ENCODE data around the gene CFAP210. TPM values are rescaled to one million over a fixed set of nuclear protein-coding genes. Genes with fewer than 3 reads are reported as not detected.

CFAP210 gene, protein sequence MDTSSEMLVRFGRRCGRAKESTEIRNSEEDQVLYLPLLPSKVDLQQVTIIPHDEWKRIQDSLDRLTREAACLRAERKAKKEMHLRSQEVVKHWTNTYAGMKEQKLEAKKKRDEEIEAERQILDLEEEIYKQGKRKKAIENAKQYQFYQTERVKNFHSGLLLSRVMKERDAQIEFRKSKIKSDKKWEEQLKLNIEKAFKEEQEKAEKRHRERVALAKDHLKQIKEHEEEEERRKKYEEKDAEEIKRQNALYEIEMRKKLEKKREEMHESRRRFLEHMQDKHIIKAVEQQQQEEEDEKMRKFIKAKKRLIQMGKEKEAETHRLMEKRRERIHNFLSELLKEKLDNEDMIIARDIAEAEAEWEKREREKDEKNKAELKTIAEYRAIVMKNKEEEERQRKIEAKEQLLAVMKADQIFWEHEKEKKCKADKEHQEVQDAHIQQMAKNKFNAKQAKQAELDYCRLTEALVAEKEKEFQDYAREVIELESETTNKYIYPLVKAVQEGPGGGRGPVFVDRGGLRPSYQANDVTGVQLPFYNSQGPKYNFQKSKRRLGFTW
- not detected in 2 replicates for total RNA-seq

DNA sequence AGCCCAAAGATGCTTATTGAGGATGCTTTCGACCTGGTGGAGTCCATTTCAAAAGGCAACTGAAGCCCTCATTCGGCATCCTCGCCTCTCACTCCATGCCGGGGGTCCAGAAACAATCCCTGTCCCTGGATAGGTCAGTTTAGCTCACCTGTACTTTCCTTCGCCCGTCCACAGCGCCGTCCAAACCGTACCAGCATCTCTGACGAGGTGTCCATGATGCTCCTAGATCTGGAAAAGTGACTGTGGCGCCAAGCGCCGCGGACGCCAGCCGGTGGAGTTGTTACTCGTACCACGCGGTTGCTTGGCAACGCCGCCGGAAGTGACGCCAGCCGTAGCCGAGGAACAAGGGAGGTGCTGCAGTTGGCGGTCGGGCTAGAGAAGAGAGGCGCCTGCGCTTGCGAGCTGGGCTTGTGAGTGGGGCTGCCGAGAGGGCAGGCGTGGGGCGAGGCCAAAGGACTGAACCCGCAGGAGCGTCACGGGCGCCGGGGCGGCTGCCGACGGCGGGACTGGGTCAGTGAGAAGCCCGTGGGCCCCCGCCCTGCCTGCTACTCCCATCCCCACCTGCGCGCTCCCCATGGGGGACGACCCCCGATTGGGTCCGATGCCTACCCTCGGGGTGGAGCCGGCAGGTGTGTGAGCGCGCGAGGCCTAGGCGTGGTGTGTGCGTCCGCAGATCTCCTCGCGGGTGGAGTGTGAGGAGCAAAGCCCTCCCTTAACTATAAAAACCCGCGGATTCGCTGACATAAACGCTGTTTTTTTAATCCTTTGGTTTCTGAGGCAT lies at the start of gene CFAP210, which contains the start of gene PHOSPHO2:
CFAP210 (minus strand) TSS at position 293 of the 781 bp plus-strand sequence; CDS start at position 215, 78 bp downstream.
PHOSPHO2 (plus strand) TSS at position 357 of the 781 bp plus-strand sequence. CDS start 6,503 bp downstream, outside the sequence.
- peak; percentile 87 for DNase-seq (ENCODE audit: low read depth, low spot score)

DNA sequence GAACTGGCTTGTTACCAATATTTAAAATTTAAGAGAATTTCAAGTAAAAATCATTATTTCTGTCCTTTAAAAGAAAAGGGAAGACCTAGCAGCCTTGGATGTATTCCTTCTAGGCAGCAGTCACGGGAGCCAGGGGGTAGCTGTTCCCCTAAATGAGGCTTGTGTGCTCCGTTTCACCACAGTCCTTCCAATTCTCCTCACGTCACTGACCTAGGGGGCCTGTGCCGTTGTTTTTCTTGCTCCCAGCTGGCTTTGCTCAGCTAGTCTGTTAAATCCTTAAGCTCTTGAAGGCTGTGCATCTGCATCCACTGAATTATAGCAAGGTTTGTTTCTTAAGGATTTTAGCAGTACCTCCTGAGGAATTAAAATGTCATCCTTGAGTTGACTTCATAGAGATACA lies 49.3 kb upstream of the CFAP210 start:
- DNase-seq (ENCODE audit: low read depth, low spot score), result no peak

DNA sequence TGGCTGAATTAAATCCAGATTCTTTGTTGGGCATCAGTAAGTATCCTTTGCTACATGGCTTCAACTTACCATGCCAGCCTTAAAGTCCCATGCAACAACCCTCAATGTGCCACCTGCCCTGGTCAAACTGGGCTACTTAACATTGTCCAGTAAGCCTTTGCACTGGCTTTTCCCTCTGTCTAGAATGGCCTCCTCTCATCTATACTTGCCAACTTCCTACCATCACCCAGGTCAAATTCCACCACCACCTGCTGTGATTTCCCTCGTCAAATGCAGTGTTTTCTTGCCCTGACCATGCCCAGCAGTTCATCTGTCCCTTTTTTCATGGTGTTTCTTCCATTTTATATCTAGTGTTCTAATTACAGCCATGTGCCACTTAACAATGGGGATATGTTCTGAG lies 45.1 kb upstream of the CFAP210 start:
- DNase-seq (ENCODE audit: low read depth, low spot score), result no peak

DNA sequence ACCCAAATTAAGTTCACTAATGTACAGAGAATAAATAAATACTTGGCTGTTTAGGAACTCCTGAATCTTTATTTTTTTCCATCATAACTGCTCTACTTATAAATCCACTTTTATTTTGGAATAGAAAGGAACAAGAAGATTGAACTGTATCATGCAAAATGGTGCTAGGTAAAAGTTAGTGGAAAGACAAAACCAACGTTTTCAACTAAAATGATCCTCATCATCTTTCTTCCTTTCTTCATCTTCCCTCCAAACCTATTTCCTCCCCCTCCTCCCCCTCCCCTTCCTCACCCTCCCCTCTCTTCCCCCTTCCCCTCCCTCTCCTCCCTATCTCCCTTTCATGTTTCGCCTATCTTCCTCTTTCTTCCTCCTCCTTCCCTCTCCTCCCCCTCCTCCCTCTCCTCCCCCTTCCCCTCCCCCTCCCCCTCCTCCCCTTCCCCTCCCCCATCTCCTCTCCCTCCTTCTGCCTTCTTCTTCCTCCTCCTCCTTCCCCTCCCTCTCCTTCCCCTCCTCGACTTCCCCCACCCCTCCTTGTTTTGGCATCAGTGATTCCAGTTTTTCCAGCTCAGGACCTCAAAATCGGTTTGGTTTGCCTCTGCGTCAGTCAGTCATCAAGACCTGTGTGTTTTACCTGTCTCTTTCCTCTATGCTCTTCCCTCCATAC lies 44.5 kb upstream of the CFAP210 start:
- no peak for DNase-seq (ENCODE audit: low read depth, low spot score)

DNA sequence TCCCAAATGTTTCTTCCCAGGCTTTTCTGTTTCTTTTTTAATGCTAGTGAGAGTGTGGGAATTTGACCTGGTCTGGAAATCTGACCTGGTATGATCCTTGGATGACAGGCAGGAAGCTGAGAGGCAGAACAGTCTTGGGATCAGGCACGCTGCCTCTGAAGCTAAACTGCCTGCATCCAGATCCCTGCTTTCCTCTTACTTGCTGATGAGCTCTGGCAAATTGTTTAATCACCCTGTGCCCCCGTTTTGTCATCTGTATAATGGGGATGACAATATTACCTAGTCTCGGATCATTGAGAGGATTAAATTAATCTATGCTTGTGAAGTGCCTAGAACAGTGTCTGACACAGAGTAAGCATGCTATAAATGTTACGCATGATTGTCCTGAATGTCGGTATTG lies 42.7 kb upstream of the CFAP210 start:
- DNase-seq (ENCODE audit: low read depth, low spot score), result no peak

DNA sequence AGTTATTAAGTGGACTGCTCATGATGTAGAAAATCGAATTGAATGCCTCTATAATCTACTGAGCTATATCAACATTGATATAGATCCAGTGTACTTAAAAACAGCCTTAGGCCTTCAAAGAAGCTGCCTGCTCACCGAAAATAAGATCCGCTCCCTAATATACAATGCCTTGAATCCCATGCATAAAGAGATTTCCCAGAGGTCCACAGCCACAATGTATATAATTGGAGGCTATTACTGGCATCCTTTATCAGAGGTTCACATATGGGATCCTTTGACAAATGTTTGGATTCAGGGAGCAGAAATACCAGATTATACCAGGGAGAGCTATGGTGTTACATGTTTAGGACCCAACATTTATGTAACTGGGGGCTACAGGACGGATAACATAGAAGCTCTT lies 41.4 kb upstream of the CFAP210 start:
- DNase-seq (ENCODE audit: low read depth, low spot score), result no peak

DNA sequence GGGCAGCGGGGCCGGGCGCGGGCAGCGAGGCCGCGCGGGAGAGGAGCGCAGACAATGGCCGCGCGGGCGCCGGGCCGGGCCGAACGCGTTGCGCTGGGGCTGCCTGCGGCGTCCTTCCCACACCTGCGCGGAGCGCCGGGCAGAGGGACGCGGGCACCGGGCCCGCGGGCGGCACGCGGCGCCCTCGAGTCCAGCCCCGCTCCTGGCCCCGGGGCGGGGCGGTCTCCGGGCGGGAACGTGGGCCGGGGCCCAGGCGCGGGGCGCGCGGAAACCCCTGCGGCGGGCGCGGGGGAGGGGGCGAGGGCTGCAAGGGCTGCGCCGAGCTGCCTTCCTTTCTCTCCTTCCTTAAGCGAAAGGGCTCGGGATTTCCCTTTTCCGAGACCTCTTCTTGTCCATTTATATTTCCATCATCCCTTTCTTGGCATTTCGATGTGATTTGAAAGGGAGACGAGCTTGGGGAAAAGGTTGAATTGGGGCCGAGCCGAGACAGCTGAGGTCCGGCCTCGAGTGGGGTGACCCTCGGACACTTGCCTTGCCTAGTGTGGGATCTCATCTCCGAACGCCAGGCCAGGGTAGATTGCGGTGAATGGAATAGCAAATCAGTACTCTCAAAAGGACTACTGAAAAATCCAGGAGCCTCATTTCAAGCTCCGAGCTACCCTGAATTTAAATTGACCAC lies 40.1 kb upstream of the CFAP210 start:
- DNase-seq (ENCODE audit: low read depth, low spot score), result no peak

DNA sequence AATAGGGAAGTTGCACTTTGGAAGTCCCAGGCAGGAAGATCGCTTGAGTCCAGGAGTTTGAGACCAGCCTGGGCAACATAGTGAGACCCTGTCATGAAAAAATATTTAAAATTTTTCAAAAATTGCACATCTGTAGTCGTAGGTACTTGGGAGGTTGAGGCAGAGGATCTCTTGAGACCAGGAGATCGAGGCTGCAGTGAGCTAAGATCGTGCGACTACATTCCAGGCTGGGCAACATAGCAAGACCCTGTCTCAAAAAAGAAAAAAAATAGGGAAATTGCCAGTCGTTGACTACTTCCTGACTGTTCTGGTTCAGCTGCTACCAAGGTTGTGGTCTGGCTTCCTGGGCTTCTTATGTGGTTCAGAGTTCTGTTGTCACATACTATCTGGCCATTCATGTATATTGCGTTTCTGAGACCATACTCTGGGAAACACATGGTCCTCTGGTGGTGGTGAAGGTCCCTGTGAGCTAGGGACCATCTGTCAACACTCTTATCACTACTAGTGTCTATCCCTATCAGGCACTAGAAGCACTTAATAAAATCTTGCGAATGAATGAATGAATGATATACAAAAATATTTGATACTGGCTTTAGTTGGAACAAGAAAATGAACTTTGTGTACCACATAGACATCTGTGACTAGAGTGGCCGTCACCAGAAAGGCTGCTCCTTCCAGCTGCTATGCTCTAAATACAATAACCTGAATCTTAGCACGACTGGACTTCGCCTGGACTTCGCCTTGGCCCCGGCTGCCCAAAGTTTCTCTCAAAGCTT lies 38.6 kb upstream of the CFAP210 start:
- DNase-seq (ENCODE audit: low read depth, low spot score), result no peak

DNA sequence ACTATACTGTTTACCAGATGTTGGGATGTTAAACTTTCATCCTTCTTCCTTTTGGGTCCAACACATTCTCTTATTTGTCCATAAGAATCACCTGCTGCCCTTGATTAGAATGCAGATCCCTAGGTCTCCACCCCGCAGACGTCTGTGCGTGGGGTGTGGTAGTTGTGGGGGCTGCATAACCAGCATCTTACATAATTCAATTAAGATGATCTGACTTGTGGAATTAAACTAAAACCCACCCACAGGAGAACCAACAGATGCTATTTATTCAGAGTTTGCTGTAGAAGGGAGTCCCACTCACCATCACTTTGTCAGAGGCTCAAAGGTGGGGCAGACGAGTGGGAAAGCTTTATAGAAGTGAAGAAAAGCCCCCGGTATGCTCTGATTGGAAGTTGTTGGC lies 37.9 kb upstream of the CFAP210 start:
- no peak for DNase-seq (ENCODE audit: low read depth, low spot score)

DNA sequence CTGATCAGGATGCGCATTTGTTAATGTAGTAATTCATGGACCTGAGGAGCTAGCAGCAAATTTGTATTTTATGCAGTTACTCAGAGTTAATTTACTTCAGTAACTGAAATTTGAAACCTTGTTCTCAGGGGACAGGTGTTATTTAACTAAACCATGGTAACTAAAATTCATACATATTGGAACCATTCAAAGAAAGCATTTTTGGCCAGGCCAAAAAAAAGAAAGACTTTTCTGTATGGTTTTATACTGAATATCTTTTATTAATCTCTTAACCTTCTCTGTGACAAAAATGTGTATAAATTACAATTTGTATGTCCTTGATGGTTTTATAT lies 35.0 kb upstream of the CFAP210 start:
- DNase-seq (ENCODE audit: low read depth, low spot score), result no peak

DNA sequence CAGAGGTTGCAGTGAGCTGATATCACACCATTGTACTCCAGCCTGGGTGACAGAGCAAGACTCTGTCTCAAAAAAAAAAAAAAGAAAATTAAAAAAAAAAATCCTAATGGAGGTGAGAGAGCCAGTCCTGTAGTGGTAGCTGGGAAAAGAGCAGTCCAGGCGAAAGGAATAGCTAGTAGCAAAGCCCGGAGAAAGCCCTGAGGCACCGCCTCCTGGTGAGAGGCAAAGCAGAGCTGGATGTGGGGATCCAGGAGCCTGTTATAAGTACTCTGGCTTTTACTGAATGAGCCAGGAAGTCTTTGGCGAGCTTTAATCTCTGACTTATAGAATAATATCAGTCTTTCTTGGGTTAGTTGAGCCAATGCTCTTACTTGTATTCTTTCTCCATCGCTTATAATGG lies 32.9 kb upstream of the CFAP210 start:
- DNase-seq (ENCODE audit: low read depth, low spot score), result no peak

DNA sequence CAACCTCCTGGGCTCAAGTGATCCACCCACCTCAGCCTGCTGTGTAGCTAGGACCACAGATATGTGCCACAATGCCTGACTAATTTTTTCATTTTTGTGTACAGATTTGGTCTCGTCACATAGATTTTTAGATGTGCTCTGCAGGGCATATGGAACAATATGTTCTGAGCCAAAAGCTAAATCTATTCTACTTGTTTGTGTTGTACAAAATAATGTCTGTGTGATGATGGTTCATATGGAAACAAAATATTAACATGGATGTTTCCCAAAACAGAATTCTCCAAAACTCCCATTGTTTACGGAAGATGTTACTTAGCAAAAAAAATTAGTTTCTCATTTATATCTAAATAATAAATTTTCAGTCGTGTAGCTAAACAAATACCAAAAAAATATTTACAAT lies 26.8 kb upstream of the CFAP210 start:
- DNase-seq (ENCODE audit: low read depth, low spot score), result no peak

DNA sequence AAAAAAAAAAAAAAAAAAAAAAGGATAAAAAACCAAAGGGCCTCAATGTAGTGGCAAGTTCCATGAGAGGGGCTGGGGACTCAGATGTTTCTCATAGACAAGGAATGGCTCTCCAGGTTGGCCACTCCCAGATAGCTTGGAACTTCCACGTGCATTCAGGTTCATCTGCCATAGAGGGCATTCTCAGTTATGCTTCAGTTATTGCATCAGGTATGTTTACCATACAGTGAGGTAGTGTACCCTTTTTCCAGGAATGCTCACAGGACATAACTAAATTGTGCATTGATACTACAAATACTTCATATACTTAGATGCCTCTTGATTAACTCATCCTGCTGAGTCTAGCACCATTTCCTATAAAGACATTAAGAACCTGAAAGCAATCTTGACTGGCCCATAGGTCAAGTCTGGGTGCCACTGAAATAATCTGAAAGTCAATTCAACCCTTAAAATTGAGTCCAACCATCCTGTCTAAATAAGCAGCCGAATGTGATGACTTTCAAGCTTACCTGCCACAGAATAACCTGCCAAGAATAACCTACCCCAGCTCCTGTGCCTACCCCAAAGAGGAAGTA lies 24.8 kb upstream of the CFAP210 start:
- no peak for DNase-seq (ENCODE audit: low read depth, low spot score)

DNA sequence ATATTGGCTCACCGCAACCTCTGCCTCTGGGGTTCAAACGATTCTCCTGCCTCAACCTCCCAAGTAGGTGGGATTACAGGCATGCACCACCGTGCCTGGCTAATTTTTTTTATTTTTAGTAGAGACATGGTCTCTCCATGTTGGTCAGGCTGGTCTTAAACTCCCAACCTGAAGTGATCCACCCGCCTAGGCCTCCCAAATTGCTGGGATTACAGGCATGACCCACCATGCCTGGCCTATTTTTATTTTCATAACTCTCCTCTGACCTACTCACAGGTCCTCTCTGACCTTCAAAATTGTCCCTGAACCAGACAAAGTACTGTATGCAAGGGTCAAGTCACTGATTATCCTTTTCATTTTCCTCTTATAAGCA lies 23.5 kb upstream of the CFAP210 start:
- DNase-seq (ENCODE audit: low read depth, low spot score), result no peak

DNA sequence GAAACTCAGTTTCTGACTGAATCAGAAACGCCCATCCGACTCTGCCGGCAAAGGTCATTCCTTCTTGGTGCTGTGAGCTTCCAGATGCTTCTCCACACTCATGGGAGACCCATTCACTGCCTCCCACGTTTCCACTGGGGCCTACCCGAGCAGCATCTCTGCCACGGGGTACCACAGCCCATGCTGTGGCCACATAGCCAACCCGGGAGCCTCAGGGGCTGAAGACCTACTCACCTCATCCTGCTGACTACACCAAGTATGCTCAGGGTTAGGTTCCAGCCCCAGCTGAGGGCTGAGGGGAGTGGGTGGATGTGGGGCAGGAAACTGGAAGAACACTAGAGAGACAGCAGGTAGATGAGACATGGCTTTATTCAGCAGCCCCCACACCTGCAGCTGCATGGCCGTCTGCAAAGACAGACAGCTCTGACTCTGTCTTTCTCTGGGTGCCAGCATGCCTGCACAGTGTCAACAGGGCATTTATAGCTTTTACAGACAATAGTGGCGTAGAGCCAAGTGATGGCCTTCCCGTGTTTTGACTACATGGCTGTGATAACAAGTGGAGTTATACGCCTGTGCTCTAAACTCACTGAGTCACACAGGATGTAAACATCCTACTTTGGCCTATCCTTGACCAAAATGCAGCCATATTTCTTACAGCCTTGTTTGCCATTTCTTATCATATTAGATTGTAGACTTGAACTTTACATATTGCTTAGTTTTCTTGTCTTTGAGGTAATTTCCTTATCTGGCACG lies 22.9 kb upstream of the CFAP210 start:
- DNase-seq (ENCODE audit: low read depth, low spot score), result peak; percentile 75

DNA sequence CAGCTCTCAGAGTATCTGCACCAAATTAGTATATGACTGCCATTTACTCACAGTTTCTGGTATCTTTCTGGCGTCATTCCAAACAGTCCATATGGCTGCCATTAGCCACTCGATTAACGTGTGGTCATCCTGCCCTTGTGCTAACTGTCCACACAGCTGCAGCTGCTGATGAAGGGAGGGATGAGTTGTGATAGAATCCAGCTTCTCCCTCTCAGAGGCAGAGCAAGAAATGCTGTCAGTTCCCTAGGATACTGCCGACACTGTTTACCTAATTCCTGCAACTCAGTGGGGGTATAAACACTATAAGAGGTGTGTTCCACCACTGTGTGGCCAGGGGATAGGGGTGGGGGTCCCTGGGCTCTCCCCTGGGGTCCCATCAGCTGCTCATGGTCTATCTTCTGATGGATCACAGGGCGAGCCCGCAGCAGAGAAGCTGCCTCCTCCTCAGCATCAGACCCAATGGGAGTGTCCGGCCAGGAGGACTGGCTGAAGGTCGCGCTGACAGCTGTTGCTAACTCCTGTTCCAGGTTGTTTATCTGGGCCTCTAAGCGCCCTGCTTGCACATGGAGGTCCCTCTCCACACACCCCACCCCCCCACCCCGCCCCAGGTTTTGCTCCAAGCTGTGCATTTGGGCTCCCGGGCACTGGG lies 22.2 kb upstream of the CFAP210 start:
- no peak for DNase-seq (ENCODE audit: low read depth, low spot score)

DNA sequence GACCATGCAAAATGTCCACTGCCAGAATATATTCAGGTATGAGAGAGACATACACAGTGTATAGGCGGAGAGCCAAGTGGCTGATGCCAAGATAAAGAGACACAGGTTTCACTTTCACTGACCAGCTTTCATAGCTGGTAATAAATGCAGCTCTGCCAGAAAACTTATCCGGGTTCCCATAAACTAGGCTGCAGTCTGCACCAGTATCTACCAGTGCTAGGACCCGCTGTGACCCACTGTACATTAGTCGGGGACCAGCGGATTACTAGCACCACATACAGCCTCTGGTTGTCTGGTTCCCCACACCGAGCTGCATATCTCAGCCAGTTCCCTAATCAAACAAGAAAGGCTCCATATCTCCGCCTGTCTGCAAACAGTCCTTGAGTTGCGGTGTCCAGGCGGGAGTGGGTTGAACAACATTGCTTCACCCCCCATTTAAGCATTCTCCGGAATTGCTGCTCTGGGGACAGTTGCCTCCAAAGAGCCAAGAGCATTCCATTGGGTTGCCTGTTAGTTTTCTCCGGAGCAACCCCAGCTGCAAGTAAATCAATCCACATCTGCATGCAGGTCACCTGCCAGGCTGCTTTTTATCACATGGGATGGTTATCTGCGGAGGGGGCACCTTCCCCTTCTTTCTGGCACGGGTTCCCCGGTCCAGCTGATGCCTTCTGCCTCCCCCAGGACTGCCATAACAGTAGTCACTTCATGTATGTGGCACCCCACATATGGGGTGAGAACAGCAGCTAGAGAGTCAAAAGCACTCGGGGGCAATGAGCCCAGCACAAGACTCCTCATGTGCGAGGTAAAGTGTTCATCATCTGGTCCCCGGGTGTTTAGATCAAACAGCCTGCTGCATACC lies 21.4 kb upstream of the CFAP210 start:
- DNase-seq (ENCODE audit: low read depth, low spot score), result no peak

DNA sequence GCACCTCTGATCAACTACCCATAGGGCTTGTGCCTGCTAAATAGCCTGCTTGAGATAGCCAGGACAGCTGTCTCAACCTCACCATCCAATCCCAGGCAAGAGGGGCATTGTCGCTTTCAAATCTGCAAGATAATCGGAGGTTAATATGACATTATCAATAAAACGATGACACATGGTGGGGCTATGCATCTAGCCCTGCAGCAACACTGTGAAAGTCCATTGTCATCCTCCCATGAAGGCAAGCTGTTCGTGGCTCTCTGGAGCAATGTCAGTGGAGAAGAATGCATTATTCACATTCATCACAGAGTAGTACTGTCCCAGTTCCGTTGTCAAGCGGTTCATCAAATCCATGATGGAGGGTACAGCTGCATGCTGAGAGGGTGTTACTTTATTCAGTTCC lies 20.5 kb upstream of the CFAP210 start:
- DNase-seq (ENCODE audit: low read depth, low spot score), result no peak

All from pulmonary artery endothelial cell (primary cell).